Transverse colon (tissue), 3 donors: ENCODE results near the gene ART1.
A peak's percentile ranks its signal among the peaks of the same experiment; 100 is the strongest.

Experiments
- POLR2A ChIP-seq: fragments of 450-650 bp; IDR thresholded peaks from one replicate; pipeline ENCODE4 v1.6.1; 2016; ENCODE audit warnings: antibody characterized with exemption, mild to moderate bottlenecking, moderate library complexity
- TF ChIP-seq, protein P1 (sequence below), 5 experiments: fragments of 200-600 bp in 3 of 5; fragments of 450-650 bp in 2 of 5; sonication (generic) in 3 of 5; IDR thresholded peaks; 1 replicate in 2 of 5; 2 replicates in 3 of 5; pipeline ENCODE4 v1.5.1; 2016 to 2017; ENCODE audit warnings: antibody characterized with exemption in 5 of 5, inconsistent platforms in 3 of 5, mild to moderate bottlenecking in 2 of 5, moderate library complexity in 1 of 5

DNA sequence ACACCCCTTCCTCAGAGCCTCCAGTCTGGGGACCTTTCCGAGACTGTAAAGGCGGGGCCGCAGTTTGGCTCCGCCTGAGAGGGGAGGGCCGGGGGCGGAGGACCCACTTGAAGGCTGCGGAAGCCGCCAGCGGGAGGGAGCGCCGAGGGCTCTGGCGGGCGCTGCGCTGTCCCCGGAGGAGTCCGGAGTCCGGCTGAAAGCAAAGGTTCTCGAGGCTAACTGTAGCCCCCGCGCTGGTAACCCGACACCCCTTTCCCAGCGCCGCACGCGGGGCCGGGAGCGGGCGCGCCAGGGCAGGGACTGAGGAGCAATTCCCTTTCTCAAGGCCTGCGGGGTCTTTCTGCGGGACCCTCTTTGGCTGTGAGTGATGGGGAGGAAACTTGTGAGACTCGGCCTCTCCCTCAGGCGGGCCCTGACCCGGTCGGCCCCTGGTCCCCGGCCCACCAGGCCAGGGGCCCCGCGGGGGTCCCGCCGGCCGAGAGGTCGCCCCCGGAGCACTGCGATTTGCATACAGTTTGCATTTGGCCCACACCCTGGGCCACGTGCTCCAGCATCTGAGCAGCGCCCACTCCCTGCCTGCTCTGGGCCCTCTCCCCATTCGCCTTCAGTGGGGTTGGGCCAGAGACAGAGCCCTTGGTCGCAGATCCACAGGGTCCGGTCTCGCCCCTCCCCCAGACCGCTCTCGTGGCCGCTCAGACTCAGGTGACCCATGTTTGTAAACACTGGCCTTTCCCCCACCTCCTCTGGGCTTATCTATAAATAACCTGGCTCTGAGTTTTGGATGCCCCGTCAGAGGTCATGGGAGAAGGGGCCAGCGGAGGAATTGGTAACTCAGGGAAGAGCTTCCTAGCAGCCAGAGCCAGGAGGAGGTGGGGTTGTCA lies 2.6 kb upstream of the ART1 start:
- TF ChIP-seq, protein P1, sequence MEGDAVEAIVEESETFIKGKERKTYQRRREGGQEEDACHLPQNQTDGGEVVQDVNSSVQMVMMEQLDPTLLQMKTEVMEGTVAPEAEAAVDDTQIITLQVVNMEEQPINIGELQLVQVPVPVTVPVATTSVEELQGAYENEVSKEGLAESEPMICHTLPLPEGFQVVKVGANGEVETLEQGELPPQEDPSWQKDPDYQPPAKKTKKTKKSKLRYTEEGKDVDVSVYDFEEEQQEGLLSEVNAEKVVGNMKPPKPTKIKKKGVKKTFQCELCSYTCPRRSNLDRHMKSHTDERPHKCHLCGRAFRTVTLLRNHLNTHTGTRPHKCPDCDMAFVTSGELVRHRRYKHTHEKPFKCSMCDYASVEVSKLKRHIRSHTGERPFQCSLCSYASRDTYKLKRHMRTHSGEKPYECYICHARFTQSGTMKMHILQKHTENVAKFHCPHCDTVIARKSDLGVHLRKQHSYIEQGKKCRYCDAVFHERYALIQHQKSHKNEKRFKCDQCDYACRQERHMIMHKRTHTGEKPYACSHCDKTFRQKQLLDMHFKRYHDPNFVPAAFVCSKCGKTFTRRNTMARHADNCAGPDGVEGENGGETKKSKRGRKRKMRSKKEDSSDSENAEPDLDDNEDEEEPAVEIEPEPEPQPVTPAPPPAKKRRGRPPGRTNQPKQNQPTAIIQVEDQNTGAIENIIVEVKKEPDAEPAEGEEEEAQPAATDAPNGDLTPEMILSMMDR (IDR thresholded peaks at IDR 0.05) = no peak
- TF ChIP-seq POLR2A = peak; percentile 33
